KG1 (cell line): ENCODE results near the gene FAF2.

Source experiments
- DNase-seq: peaks from one replicate; lab custom pipeline; 2025; lab: John Stamatoyannopoulos, UW

The FAF2 gene

GRCh38 chr5:176530983-176531901, 83.1 kb downstream of the FAF2 start:
- no peak for DNase-seq

GRCh38 chr5:176531902-176532493, 83.8 kb downstream of the FAF2 start:
- DNase-seq: no peak

- DNase-seq: no peak
These were observed 84.6 kb downstream of the FAF2 start for GRCh38 chr5:176532795-176533194.

GRCh38 chr5:176533390-176533789, 85.2 kb downstream of the FAF2 start:
- DNase-seq: peak; percentile 71

GRCh38 chr5:176533894-176534611, 85.9 kb downstream of the FAF2 start:
- DNase-seq: no peak

GRCh38 chr5:176534640-176535039, 86.5 kb downstream of the FAF2 start:
- DNase-seq: no peak

GRCh38 chr5:176535101-176535663, 87.0 kb downstream of the FAF2 start:
- DNase-seq: peak; percentile 23

GRCh38 chr5:176535664-176536131, 87.5 kb downstream of the FAF2 start:
- no peak for DNase-seq

- DNase-seq: peak; percentile 62
These were observed 88.1 kb downstream of the FAF2 start for GRCh38 chr5:176536132-176536901.

GRCh38 chr5:176536902-176537553, 88.8 kb downstream of the FAF2 start, which contains the start of gene RNF44:
TSS of gene RNF44 (minus strand) at chr5:176537402. CDS start at chr5:176532472, 4,930 bp downstream.
- DNase-seq: peak; percentile 89

GRCh38 chr5:176537554-176538229, 89.5 kb downstream of the FAF2 start:
- peak; percentile 99 for DNase-seq

- no peak for DNase-seq
These were observed 90.2 kb downstream of the FAF2 start for GRCh38 chr5:176538230-176538988.

- DNase-seq: no peak
These were observed 90.8 kb downstream of the FAF2 start for GRCh38 chr5:176538989-176539384.

GRCh38 chr5:176540476-176540899, 92.3 kb downstream of the FAF2 start:
- DNase-seq: no peak

- no peak for DNase-seq
These were observed 92.8 kb downstream of the FAF2 start for GRCh38 chr5:176540956-176541337.

- peak; percentile 63 for DNase-seq
These were observed 93.4 kb downstream of the FAF2 start for GRCh38 chr5:176541338-176542134.

- peak; percentile 58 for DNase-seq
These were observed 94.0 kb downstream of the FAF2 start for GRCh38 chr5:176542135-176542595.
